Measurements from ENCODE around the gene TPCN2.

The TPCN2 gene

GRCh38 chr11:69171476-69172240 lies 122.9 kb downstream of the TPCN2 start:
- DNase-seq: no peak

- no peak for DNase-seq
Measured at GRCh38 chr11:69172674-69173073, 123.9 kb downstream of the TPCN2 start.

GRCh38 chr11:69173331-69173730 lies 124.6 kb downstream of the TPCN2 start:
- DNase-seq: no peak

GRCh38 chr11:69173925-69174581 lies 125.3 kb downstream of the TPCN2 start:
- no peak for DNase-seq

GRCh38 chr11:69174841-69175240 lies 126.1 kb downstream of the TPCN2 start:
- DNase-seq: no peak

- DNase-seq: no peak
Measured at GRCh38 chr11:69178819-69179482, 130.2 kb downstream of the TPCN2 start.

- DNase-seq: no peak
Measured at GRCh38 chr11:69180226-69180625, 131.5 kb downstream of the TPCN2 start.

- DNase-seq: no peak
Measured at GRCh38 chr11:69180726-69181125, 132.0 kb downstream of the TPCN2 start.

GRCh38 chr11:69183613-69184012 lies 134.9 kb downstream of the TPCN2 start:
- no peak for DNase-seq

Measured in NCI-H187 (cell line).